ENCODE measurements around the gene TMEM267.

GRCh38 chr5:43410414-43410813, 73.3 kb downstream of the TMEM267 start:
- TF ChIP-seq CTCF (IDR thresholded peaks at IDR 0.05; ENCODE audit: low read depth, low read length, missing input control) (no peak), ATF3 (IDR thresholded peaks at IDR 0.05) (no peak), YY1 (IDR thresholded peaks at IDR 0.05) (no peak), TAF1 (conservative IDR thresholded peaks at IDR 0.05) (no peak), GABPA (IDR thresholded peaks at IDR 0.05 in 1 of 2, conservative IDR thresholded peaks at IDR 0.05 in 1 of 2) (no peak), JUND (IDR thresholded peaks at IDR 0.05) (no peak), HNF4A (conservative IDR thresholded peaks at IDR 0.05) (no peak), FOXA1 (IDR thresholded peaks at IDR 0.05) (no peak), NR2F2 (IDR thresholded peaks at IDR 0.05) (no peak), REST (IDR thresholded peaks at IDR 0.05) (no peak)
